HepG2 (cell line): ENCODE measurements around the gene COMMD2. TPM values are rescaled to one million over a fixed set of nuclear protein-coding genes. Genes with fewer than 3 reads are reported as not detected.
A peak's percentile ranks its signal among the peaks of the same experiment; 100 is the strongest.

ENCODE experiments used
- ELK4 ChIP-seq: sonication (generic); formaldehyde crosslinking; IDR thresholded peaks from 2 replicates; pipeline ENCODE4 v1.9.0; 2021; ENCODE audit warnings: missing genetic modification reagents, borderline replicate concordance
- FOXP1 ChIP-seq, 2 experiments: fragments of 450-650 bp in 1 of 2; IDR thresholded peaks; 2 replicates each; pipeline ENCODE4 v1.6.1; 2017 to 2018; ENCODE audit warnings: antibody characterized with exemption in 1 of 2
- HINFP ChIP-seq: sonication (generic); formaldehyde crosslinking; IDR thresholded peaks from 2 replicates; pipeline ENCODE4 v1.4.0; 2020; ENCODE audit warnings: low read depth, mild to moderate bottlenecking, missing genetic modification reagents
- HNF1B ChIP-seq: sonication (generic); formaldehyde crosslinking; IDR thresholded peaks from 2 replicates; pipeline ENCODE4 v1.5.1; 2020; ENCODE audit warnings: mild to moderate bottlenecking, moderate library complexity, missing genetic modification reagents
- HOXD1 ChIP-seq: sonication (generic); formaldehyde crosslinking; IDR thresholded peaks from 2 replicates; pipeline ENCODE4 v1.5.0; 2020; ENCODE audit warnings: missing genetic modification reagents
- MBNL3 ChIP-seq: fragments of 250-450 bp; sonication (Bioruptor Pico); conservative IDR thresholded peaks from 2 replicates; pipeline ENCODE4 v1.8.0; 2022; ENCODE audit warnings: mild to moderate bottlenecking, inconsistent platforms
- NFYC ChIP-seq: IDR thresholded peaks from 2 replicates; pipeline ENCODE4 v1.6.1; 2016; ENCODE audit warnings: missing genetic modification reagents, missing compliant biosample characterization
- NR0B2 ChIP-seq: sonication (generic); formaldehyde crosslinking; IDR thresholded peaks from 2 replicates; pipeline ENCODE4 v1.4.0; 2020; ENCODE audit warnings: mild to moderate bottlenecking, missing genetic modification reagents
- PAF1 ChIP-seq: IDR thresholded peaks from 2 replicates; pipeline ENCODE4 v1.6.1; 2016; ENCODE audit warnings: missing genetic modification reagents, missing compliant biosample characterization
- ZBTB2 ChIP-seq: sonication (generic); formaldehyde crosslinking; IDR thresholded peaks from 2 replicates; pipeline ENCODE4 v1.8.0; 2022; ENCODE audit warnings: low read depth, missing genetic modification reagents
- ZFP36L2 ChIP-seq: sonication (generic); formaldehyde crosslinking; IDR thresholded peaks from 2 replicates; pipeline ENCODE4 v1.4.0; 2020; ENCODE audit warnings: missing genetic modification reagents
- ZNF12 ChIP-seq: sonication (generic); formaldehyde crosslinking; IDR thresholded peaks from 2 replicates; pipeline ENCODE4 v1.5.0; 2020; ENCODE audit warnings: missing genetic modification reagents
- ZNF274 ChIP-seq: sonication (generic); formaldehyde crosslinking; IDR thresholded peaks from 2 replicates; pipeline ENCODE4 v1.5.1; 2020; ENCODE audit warnings: mild to moderate bottlenecking, missing genetic modification reagents
- ZNF280D ChIP-seq: sonication (generic); formaldehyde crosslinking; IDR thresholded peaks from 2 replicates; pipeline ENCODE4 v1.5.1; 2020; ENCODE audit warnings: mild to moderate bottlenecking, missing genetic modification reagents
- ZNF546 ChIP-seq: sonication (generic); formaldehyde crosslinking; conservative IDR thresholded peaks from 2 replicates; pipeline ENCODE4 v1.8.1; 2023; ENCODE audit warnings: mild to moderate bottlenecking, missing genetic modification reagents
- ZNF557 ChIP-seq: sonication (generic); formaldehyde crosslinking; IDR thresholded peaks from 2 replicates; pipeline ENCODE4 v1.4.0; 2020; ENCODE audit warnings: missing genetic modification reagents
- polyA plus RNA-seq, 8 experiments: library from polyadenylated mRNA; depleted of rRNA in 3 of 8; stranded (reverse) in 7 of 8; unstranded in 1 of 8; fragments of >200 nt; fragmentation: Illumina TruSeq in 4 of 8; extraction: Trizol in 4 of 8; gene quantifications; 2 replicates each; pipeline versions ENCODE4 v1.2.1 to v1.2.3, GENCODE V29; 2011 to 2016; ENCODE audit warnings: low read depth in 4 of 8, missing spikeins in 1 of 8, mixed read lengths in 1 of 8; ENCODE audit not compliant: insufficient read depth in 1 of 8
- total RNA-seq, 5 experiments: library from RNA; depleted of rRNA; stranded (reverse); fragments of >200 nt; fragmentation: Illumina TruSeq; extraction: Trizol; gene quantifications; 2 replicates each; pipeline ENCODE4 v1.2.3, GENCODE V29; 2016; ENCODE audit warnings: low read depth in 1 of 5

Gene COMMD2
- total and polyA plus RNA-seq, 2 of the 13 experiments (the other 11 are each of a cell fraction or from before 2014, with no cell fraction given), result 33.0 to 57.6 TPM

- peak; percentile 58; the same call in 1 of the 2 replicates for TF ChIP-seq HINFP (CRISPR knock-in tag)
- no peak for TF ChIP-seq FOXP1 (IDR thresholded peaks at IDR 0.05)
- TF ChIP-seq FOXP1 (CRISPR knock-in tag; IDR thresholded peaks at IDR 0.05), result no peak
- TF ChIP-seq MBNL3 (CRISPR knock-in tag), result no peak
- no peak for TF ChIP-seq ZBTB2
- TF ChIP-seq HOXD1 (CRISPR knock-in tag), result no peak
- peak; percentile 21; the same call in 1 of the 2 replicates for TF ChIP-seq ZNF274
- no peak for TF ChIP-seq NR0B2 (CRISPR knock-in tag)
- TF ChIP-seq ZNF12 (CRISPR knock-in tag), result no peak
- TF ChIP-seq ZNF280D (CRISPR knock-in tag), result no peak
- TF ChIP-seq PAF1 (CRISPR knock-in tag), result no peak
- TF ChIP-seq ELK4 (CRISPR knock-in tag), result no peak
- peak; percentile 59; the same call in 1 of the 2 replicates for TF ChIP-seq ZNF546
- TF ChIP-seq ZFP36L2 (CRISPR knock-in tag), result no peak
- no peak for TF ChIP-seq NFYC
- TF ChIP-seq ZNF557 (CRISPR knock-in tag), result no peak
- TF ChIP-seq HNF1B (CRISPR knock-in tag), result no peak
Observed at GRCh38 chr3:149713730-149714654, 38.3 kb downstream of the COMMD2 start (continued).
